ENCODE results near the gene CDK6.

Gene CDK6

GRCh38 chr7:92830532-92831110, 5.8 kb downstream of the CDK6 start:
- no peak overlapping the region for H3K4me3 ChIP-seq (ENCODE audit: low read depth, low read length)
- TF ChIP-seq MAX (IDR thresholded peaks at IDR 0.05; ENCODE audit: low read depth, low read length) (no peak), POLR2A (IDR thresholded peaks at IDR 0.05; ENCODE audit: extremely low read depth, insufficient read length) (no peak), CTCF (IDR thresholded peaks at IDR 0.05; ENCODE audit: low read depth, low read length) (no peak), MYC (IDR thresholded peaks at IDR 0.05; ENCODE audit: low read depth, low read length) (no peak)
- DNase-seq (ENCODE audit: low read depth), result peak; percentile 22

GRCh38 chr7:92830027-92830426, 6.3 kb downstream of the CDK6 start:
- H3K4me3 ChIP-seq (ENCODE audit: low read depth, low read length), result no peak overlapping the region
- no peak for DNase-seq (ENCODE audit: low read depth)
- no peak for TF ChIP-seq POLR2A (IDR thresholded peaks at IDR 0.05; ENCODE audit: extremely low read depth, insufficient read length)
- TF ChIP-seq MYC (IDR thresholded peaks at IDR 0.05; ENCODE audit: low read depth, low read length), result no peak
- TF ChIP-seq MAX (IDR thresholded peaks at IDR 0.05; ENCODE audit: low read depth, low read length), result no peak
- TF ChIP-seq CTCF (IDR thresholded peaks at IDR 0.05; ENCODE audit: low read depth, low read length), result no peak

GRCh38 chr7:92827464-92828120, 8.8 kb downstream of the CDK6 start:
- no peak for TF ChIP-seq MAX (IDR thresholded peaks at IDR 0.05; ENCODE audit: low read depth, low read length)
- TF ChIP-seq MYC (IDR thresholded peaks at IDR 0.05; ENCODE audit: low read depth, low read length), result no peak
- no peak for TF ChIP-seq CTCF (IDR thresholded peaks at IDR 0.05; ENCODE audit: low read depth, low read length)

GRCh38 chr7:92826258-92826938, 10.0 kb downstream of the CDK6 start:
- DNase-seq (ENCODE audit: low read depth), result no peak
- no peak overlapping the region for H3K4me3 ChIP-seq (ENCODE audit: low read depth, low read length)

More at GRCh38 chr7:92827464-92828120, 8.8 kb downstream of the CDK6 start:
- no peak overlapping the region for H3K4me3 ChIP-seq (ENCODE audit: low read depth, low read length)
- DNase-seq (ENCODE audit: low read depth), result no peak

More at GRCh38 chr7:92826258-92826938, 10.0 kb downstream of the CDK6 start:
- TF ChIP-seq POLR2A (IDR thresholded peaks at IDR 0.05; ENCODE audit: extremely low read depth, insufficient read length), result no peak
- no peak for TF ChIP-seq MAX (IDR thresholded peaks at IDR 0.05; ENCODE audit: low read depth, low read length)
- TF ChIP-seq MYC (IDR thresholded peaks at IDR 0.05; ENCODE audit: low read depth, low read length), result no peak
- no peak for TF ChIP-seq CTCF (IDR thresholded peaks at IDR 0.05; ENCODE audit: low read depth, low read length)

All from NB4 (cell line).